Stimulated activated naive CD4-positive, alpha-beta T cell treated with Interleukin-2 at 50 U/mL for 16 hours (primary cell): ENCODE data around the gene ZNF624.

Experiments used
- DNase-seq: peaks from one replicate; lab custom pipeline; 2025; lab: John Stamatoyannopoulos, UW

The ZNF624 gene

DNA sequence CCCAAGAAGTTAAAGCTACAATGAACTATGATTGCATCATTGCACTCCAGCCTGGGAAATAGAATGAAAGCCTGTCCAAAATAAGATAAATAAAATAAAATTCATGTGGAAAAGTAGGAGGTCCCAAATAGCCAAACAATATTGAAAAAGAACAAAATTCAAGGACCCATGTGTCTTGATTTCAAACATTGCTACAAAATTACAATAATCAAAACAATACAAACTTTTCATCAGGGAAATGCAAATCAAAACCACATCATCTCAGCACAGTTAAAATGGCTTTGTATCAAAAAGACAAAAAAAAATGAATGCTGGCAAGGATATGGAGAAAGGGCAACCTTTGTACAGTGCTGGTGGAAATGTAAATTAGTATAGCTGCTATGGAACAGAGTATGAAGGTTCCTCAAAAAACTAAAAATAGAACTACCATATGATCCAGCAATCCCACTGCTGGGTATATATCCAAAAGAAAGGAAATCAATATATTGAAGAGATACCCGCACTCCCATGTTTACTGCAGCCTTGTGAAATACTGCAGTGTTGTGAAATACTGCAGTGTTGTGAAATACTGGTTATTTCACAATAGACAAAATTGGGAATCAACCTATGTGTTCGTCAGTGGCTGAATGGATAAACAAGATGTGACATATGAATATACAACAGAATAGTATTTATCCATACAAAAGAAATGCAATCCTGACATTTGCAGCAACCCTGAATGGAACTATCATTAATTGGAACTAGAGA lies 60.1 kb downstream of the ZNF624 start:
- DNase-seq = no peak

DNA sequence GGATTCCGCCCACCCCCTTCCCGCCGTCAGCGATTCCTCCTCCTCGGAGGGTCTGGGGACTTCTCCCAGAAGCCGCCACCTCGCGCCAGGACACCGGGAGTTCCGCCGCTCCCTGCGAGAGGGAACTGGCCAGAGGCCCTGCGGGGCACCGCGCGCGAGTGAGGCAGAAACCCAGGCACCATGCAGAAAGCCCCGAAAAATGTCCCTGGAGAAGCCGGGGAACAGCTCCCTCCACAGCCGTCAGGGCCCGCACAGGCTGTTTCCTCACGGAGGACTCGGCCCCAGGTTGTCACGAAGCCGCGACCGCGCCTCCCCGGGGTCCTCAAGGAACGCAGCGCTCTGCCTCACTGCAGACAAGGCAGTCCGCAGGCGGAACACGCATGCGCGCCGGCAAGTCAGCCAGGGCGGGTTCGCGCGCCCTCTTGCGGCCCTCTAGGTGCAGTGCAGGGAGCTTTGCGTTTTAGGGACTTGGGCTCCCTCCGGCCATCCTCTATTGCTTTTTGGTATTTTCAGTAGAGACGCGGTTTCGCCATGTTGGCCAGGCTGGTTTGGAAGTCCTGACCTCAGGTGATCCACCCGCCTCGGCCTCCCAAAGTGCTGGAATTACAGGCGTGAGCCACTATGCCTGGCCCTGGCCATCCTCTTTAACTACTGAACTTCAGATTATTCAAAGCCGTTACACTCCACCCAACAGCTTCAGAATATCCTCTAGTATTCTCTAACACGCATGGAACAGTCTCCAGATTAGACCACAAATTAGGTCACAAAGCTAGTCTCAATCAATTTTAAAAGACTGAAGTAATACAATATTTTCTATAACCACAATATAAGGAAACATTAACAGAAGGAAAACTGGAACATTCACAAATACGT lies 64.3 kb downstream of the ZNF624 start:
- peak; percentile 85 for DNase-seq

DNA sequence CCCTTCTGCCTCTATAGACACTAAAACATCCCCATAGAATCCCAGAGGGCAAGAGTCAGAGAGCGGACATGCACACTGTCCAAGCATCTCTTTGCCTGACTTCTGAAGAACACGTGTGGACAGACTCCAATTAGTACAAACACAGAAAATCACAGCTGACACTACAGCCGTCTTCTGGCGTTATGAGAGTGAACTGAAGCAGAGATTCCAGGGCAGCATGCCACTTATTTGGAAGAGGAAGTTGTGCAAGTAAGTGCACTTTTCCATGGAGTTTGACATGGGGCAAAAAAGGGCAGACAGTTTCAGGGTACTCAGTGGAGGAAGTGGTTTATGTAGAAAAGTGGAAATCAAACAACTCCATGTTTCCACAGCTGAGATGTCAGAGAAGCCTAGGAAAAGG lies 67.9 kb downstream of the ZNF624 start:
- DNase-seq = no peak

DNA sequence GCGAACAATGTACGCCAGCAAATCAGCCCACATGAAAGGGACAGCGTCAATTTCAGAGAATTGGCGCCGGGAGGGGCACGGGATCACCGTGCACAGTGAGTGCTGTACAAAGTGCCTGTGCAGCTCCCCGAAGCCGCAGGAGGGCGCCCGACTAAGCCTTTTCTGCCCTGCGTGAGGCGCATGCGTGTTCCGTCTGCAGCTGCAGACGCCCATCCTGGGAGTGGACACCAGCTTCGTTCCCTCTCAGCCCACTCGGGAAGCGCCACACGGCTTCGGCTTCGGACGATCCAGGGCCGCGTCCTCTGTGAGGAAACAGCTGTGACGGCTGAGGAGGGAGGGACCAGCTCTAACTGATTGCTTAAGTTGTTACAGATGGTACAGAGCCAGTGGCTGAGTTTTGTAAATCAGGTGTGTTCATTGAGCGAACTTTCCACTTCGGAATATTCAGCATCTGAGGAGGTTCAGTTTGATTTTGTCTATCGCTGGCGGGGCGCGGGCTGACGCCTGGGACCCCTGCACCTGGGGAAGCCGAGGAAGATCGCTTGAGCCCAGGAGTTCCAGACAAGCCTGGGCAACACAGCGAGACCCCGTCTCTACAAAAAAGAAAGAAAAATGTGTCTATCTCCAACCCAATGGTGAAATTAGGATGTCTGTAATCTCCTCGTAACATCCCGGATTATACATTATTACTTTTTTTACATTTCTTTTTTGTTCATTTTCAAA lies 69.2 kb downstream of the ZNF624 start:
- peak; percentile 88 for DNase-seq

DNA sequence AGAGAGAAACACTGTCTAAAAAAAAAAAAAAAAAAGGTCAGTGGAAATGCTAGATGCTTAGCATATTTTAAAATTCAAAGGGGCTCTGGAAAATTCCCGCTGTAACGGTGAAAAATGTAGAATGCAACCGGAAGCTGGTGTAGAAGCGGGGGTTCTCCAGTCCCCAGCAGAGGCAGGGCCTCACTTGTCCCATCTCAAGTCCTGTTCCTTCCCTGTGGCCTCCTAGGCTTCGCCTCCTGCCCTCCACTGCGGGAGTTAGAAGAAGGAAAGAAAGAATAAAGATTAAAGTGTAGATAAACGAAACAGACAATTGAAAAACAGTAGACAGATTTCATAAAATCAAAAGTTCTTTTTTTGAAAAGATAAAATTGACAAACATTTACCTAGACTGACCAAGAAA lies 69.9 kb downstream of the ZNF624 start:
- no peak for DNase-seq

DNA sequence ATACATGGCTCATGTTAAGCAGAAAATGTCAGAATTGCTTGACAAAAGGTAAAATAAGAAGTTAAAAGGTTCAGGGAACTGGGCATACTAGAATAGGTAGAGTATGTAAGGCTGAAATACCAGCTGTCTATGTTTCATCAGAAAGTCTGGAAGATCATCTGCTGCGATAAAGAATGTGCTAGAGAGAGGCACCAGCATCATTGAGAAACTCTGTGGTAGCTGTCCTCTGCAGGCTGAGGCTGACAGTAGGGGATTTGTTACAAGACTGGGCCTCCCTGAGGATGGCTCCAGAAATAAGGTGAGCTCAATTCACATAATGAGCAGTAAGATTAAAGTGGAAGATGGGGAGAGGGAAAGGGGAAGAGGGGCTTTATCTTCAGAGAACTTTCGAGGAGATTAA lies 80.2 kb downstream of the ZNF624 start:
- DNase-seq = no peak
